Measurements from ENCODE around the gene KCNQ2. TPM values are rescaled to one million over a fixed set of nuclear protein-coding genes. Genes with fewer than 3 reads are reported as not detected.
A peak's percentile ranks its signal among the peaks of the same experiment; 100 is the strongest.

Gene KCNQ2
- total RNA-seq, 4 donors from 2014 or later, result 0.19 to 0.40 (median 0.40) TPM; not detected in 1

GRCh38 chr20:63359937-63360849 is 112.3 kb downstream of the KCNQ2 start:
- no peak for TF ChIP-seq POLR2A (IDR thresholded peaks at IDR 0.05)
- no peak for TF ChIP-seq CTCF (IDR thresholded peaks at IDR 0.05)
- TF ChIP-seq EP300 (IDR thresholded peaks at IDR 0.05), result no peak
- Histone ChIP-seq H3K27me3 (peaks cover 96% of the 10 kb centered on the region), H3K4me1 (peaks cover 0 to 9% (median 0%) of the 10 kb centered on the region in 3 donors), H3K27ac (no peak overlapping the region), H3K4me3 (peak overlapping the region in 1 of 2 donors; percentile 34), H3K36me3 (no peaks in the 10 kb centered on the region), H3K9me3 (no peaks in the 10 kb centered on the region)
- 20% methylated on average over 1 of the region's 38 CpGs for WGBS, 2 donors (ENCODE audit: low coverage in 1 of 2)
- ATAC-seq, result no peak

GRCh38 chr20:63359164-63359934 is 113.1 kb downstream of the KCNQ2 start:
- no peak overlapping the region for H3K4me3 ChIP-seq
- 80 to 81% methylated on average over 1 to 10 of the region's 42 CpGs for WGBS, 2 donors (ENCODE audit: low coverage in 1 of 2)
- no peak overlapping the region for H3K27ac ChIP-seq
- no peaks in the 10 kb centered on the region for H3K36me3 ChIP-seq
- peaks cover 96% of the 10 kb centered on the region for H3K27me3 ChIP-seq
- no peak for ATAC-seq
- H3K4me1 ChIP-seq, result peaks cover 0 to 9% (median 0%) of the 10 kb centered on the region in 3 donors
- no peaks in the 10 kb centered on the region for H3K9me3 ChIP-seq
- TF ChIP-seq POLR2A (IDR thresholded peaks at IDR 0.05) (no peak), EP300 (IDR thresholded peaks at IDR 0.05) (no peak), POLR2AphosphoS5 (IDR thresholded peaks at IDR 0.05) (no peak), CTCF (IDR thresholded peaks at IDR 0.05) (no peak)

- no peak for ATAC-seq
- Histone ChIP-seq H3K4me1 (peaks cover 0 to 9% (median 0%) of the 10 kb centered on the region in 3 donors), H3K9me3 (no peaks in the 10 kb centered on the region), H3K27ac (no peak overlapping the region), H3K27me3 (peaks cover 92% of the 10 kb centered on the region), H3K36me3 (no peaks in the 10 kb centered on the region), H3K4me3 (no peak overlapping the region)
- WGBS, 2 donors (ENCODE audit: low coverage in 1 of 2), result no CpG with 5 or more reads among the region's 26 CpGs
- TF ChIP-seq CTCF (IDR thresholded peaks at IDR 0.05), result no peak
- no peak for TF ChIP-seq EP300 (IDR thresholded peaks at IDR 0.05)
- TF ChIP-seq POLR2AphosphoS5 (IDR thresholded peaks at IDR 0.05), result no peak
- no peak for TF ChIP-seq POLR2A (IDR thresholded peaks at IDR 0.05)
Measured at GRCh38 chr20:63357921-63358905, 114.2 kb downstream of the KCNQ2 start.

GRCh38 chr20:63356931-63357879 is 115.2 kb downstream of the KCNQ2 start:
- no peaks in the 10 kb centered on the region for H3K36me3 ChIP-seq
- no peak overlapping the region for H3K4me3 ChIP-seq
- H3K27me3 ChIP-seq, result peaks cover 92% of the 10 kb centered on the region
- 63% methylated on average over 7 of the region's 30 CpGs; no CpG with 5 or more reads in 1 of the 2 donors for WGBS, 2 donors (ENCODE audit: low coverage in 1 of 2)
- no peak for TF ChIP-seq CTCF (IDR thresholded peaks at IDR 0.05)
- no peak for TF ChIP-seq EP300 (IDR thresholded peaks at IDR 0.05)
- TF ChIP-seq POLR2AphosphoS5 (IDR thresholded peaks at IDR 0.05), result no peak
- no peak for TF ChIP-seq POLR2A (IDR thresholded peaks at IDR 0.05)
- no peak for ATAC-seq
- H3K9me3 ChIP-seq, result no peaks in the 10 kb centered on the region
- H3K27ac ChIP-seq, result no peak overlapping the region
- H3K4me1 ChIP-seq, result peaks cover 0 to 18% (median 0%) of the 10 kb centered on the region in 3 donors

Measured in gastroesophageal sphincter (tissue), 4 donors.